Measurements from ENCODE around the gene ATP9B. TPM values are rescaled to one million over a fixed set of nuclear protein-coding genes. Genes with fewer than 3 reads are reported as not detected.
"Not testable (repeated sequence)": the region's sequence is repeated elsewhere in the genome, so short reads cannot be mapped to it uniquely, and the experiment has no call there.

The ATP9B gene
- total RNA-seq, 2 experiments from 2014 or later, result 15.9 to 16.6 TPM

- H3K27ac Mint-ChIP-seq, result peak overlapping the region; percentile 14
- POLR2A ChIA-PET, result no interaction called here
- intact Hi-C loops (cut with micrococcal nuclease), result loop anchor here (2.0 kb wide), 1 partner anchor 88 kb away; the partner anchor contains the start of gene ATP9B
- DNase-seq, result no peak
- H3K9me3 Mint-ChIP-seq, result no peaks in the 10 kb centered on the region
- H3K4me3 Mint-ChIP-seq, result no peak overlapping the region
- no peaks in the 10 kb centered on the region for H3K27me3 Mint-ChIP-seq
- peaks cover 18% of the 10 kb centered on the region for H3K36me3 Mint-ChIP-seq
- peaks cover 9% of the 10 kb centered on the region for H3K4me1 Mint-ChIP-seq (ENCODE audit: low read depth)
- CTCF ChIA-PET, result no interaction called here
Observed at GRCh38 chr18:79156327-79156726, 87.1 kb downstream of the ATP9B start.

GRCh38 chr18:79164706-79165105, 95.5 kb downstream of the ATP9B start:
- Mint-ChIP-seq H3K27ac (no peak overlapping the region), H3K4me3 (no peak overlapping the region), H3K4me1 (ENCODE audit: low read depth) (no peaks in the 10 kb centered on the region), H3K27me3 (no peaks in the 10 kb centered on the region), H3K36me3 (peaks cover 26% of the 10 kb centered on the region), H3K9me3 (no peaks in the 10 kb centered on the region)
- ChIA-PET POLR2A (no interaction called here), CTCF (interaction anchor here (0.6 kb wide), 1 partner anchor 94 kb away, joined by 4 read pairs; no protein-coding TSS in a partner anchor)
- DNase-seq, result no peak
- intact Hi-C loops (cut with micrococcal nuclease), result no loop called here

GRCh38 chr18:79166702-79167101, 97.5 kb downstream of the ATP9B start:
- ChIA-PET POLR2A (no interaction called here), CTCF (no interaction called here)
- peaks cover 21% of the 10 kb centered on the region for H3K36me3 Mint-ChIP-seq
- no peaks in the 10 kb centered on the region for H3K4me1 Mint-ChIP-seq (ENCODE audit: low read depth)
- no peaks in the 10 kb centered on the region for H3K27me3 Mint-ChIP-seq
- no peaks in the 10 kb centered on the region for H3K9me3 Mint-ChIP-seq
- H3K4me3 Mint-ChIP-seq, result no peak overlapping the region
- H3K27ac Mint-ChIP-seq, result no peak overlapping the region
- intact Hi-C loops (cut with micrococcal nuclease), result no loop called here
- no peak for DNase-seq

- Mint-ChIP-seq H3K9me3 (no peaks in the 10 kb centered on the region), H3K27ac (no peak overlapping the region), H3K4me3 (no peak overlapping the region), H3K27me3 (no peaks in the 10 kb centered on the region), H3K4me1 (ENCODE audit: low read depth) (no peaks in the 10 kb centered on the region), H3K36me3 (peaks cover 21% of the 10 kb centered on the region)
- ChIA-PET POLR2A (no interaction called here), CTCF (no interaction called here)
- intact Hi-C loops (cut with micrococcal nuclease), result no loop called here
- DNase-seq, result no peak
Observed at GRCh38 chr18:79167526-79168190, 98.5 kb downstream of the ATP9B start.

GRCh38 chr18:79169958-79170555, 100.9 kb downstream of the ATP9B start:
- Mint-ChIP-seq H3K36me3 (peaks cover 27% of the 10 kb centered on the region), H3K9me3 (no peaks in the 10 kb centered on the region), H3K27me3 (no peaks in the 10 kb centered on the region), H3K4me3 (no peak overlapping the region), H3K4me1 (ENCODE audit: low read depth) (no peaks in the 10 kb centered on the region), H3K27ac (no peak overlapping the region)
- ChIA-PET POLR2A (no interaction called here), CTCF (no interaction called here)
- intact Hi-C loops (cut with micrococcal nuclease), result no loop called here
- no peak for DNase-seq

- H3K36me3 Mint-ChIP-seq, result peaks cover 15% of the 10 kb centered on the region
- H3K27ac Mint-ChIP-seq; H3K4me1 Mint-ChIP-seq (ENCODE audit: low read depth); intact Hi-C loops (cut with micrococcal nuclease); CTCF ChIA-PET; H3K9me3 Mint-ChIP-seq; POLR2A ChIA-PET; H3K27me3 Mint-ChIP-seq; H3K4me3 Mint-ChIP-seq; DNase-seq: not testable (repeated sequence)
Observed at GRCh38 chr18:79172331-79172730, 103.1 kb downstream of the ATP9B start.

- no peak for DNase-seq
- Mint-ChIP-seq H3K27ac (no peak overlapping the region), H3K27me3 (no peaks in the 10 kb centered on the region), H3K36me3 (peaks cover 16% of the 10 kb centered on the region), H3K9me3 (no peaks in the 10 kb centered on the region), H3K4me3 (no peak overlapping the region), H3K4me1 (ENCODE audit: low read depth) (no peaks in the 10 kb centered on the region)
- intact Hi-C loops (cut with micrococcal nuclease), result no loop called here
- POLR2A ChIA-PET, result no interaction called here
- CTCF ChIA-PET, result no interaction called here
Observed at GRCh38 chr18:79173742-79174141, 104.5 kb downstream of the ATP9B start.

GRCh38 chr18:79178113-79178531, 108.9 kb downstream of the ATP9B start:
- ChIA-PET CTCF (no interaction called here), POLR2A (no interaction called here)
- peaks cover 11% of the 10 kb centered on the region for H3K36me3 Mint-ChIP-seq

GRCh38 chr18:79182047-79182713, 113.0 kb downstream of the ATP9B start:
- POLR2A ChIA-PET, result no interaction called here
- H3K36me3 Mint-ChIP-seq, result peaks cover 8% of the 10 kb centered on the region

More at GRCh38 chr18:79178113-79178531, 108.9 kb downstream of the ATP9B start:
- H3K27me3 Mint-ChIP-seq, result no peaks in the 10 kb centered on the region
- H3K9me3 Mint-ChIP-seq, result no peaks in the 10 kb centered on the region
- H3K4me1 Mint-ChIP-seq (ENCODE audit: low read depth), result peaks cover 5% of the 10 kb centered on the region
- no peak overlapping the region for H3K4me3 Mint-ChIP-seq
- no peak for DNase-seq
- H3K27ac Mint-ChIP-seq, result no peak overlapping the region
- intact Hi-C loops (cut with micrococcal nuclease), result no loop called here

GRCh38 chr18:79185648-79186047, 116.5 kb downstream of the ATP9B start:
- intact Hi-C loops (cut with micrococcal nuclease), result no loop called here
- no peak for DNase-seq
- ChIA-PET POLR2A (no interaction called here), CTCF (no interaction called here)
- no peak overlapping the region for H3K27ac Mint-ChIP-seq
- H3K9me3 Mint-ChIP-seq, result no peaks in the 10 kb centered on the region
- H3K4me3 Mint-ChIP-seq, result no peak overlapping the region
- peaks cover 8% of the 10 kb centered on the region for H3K36me3 Mint-ChIP-seq
- H3K27me3 Mint-ChIP-seq, result no peaks in the 10 kb centered on the region
- H3K4me1 Mint-ChIP-seq (ENCODE audit: low read depth), result peaks cover 8% of the 10 kb centered on the region

More at GRCh38 chr18:79182047-79182713, 113.0 kb downstream of the ATP9B start:
- intact Hi-C loops (cut with micrococcal nuclease), result no loop called here
- no peak overlapping the region for H3K27ac Mint-ChIP-seq
- no peaks in the 10 kb centered on the region for H3K27me3 Mint-ChIP-seq
- CTCF ChIA-PET, result no interaction called here
- H3K4me1 Mint-ChIP-seq (ENCODE audit: low read depth), result peaks cover 8% of the 10 kb centered on the region
- no peak for DNase-seq
- no peak overlapping the region for H3K4me3 Mint-ChIP-seq
- no peaks in the 10 kb centered on the region for H3K9me3 Mint-ChIP-seq

GRCh38 chr18:79186649-79187048, 117.5 kb downstream of the ATP9B start:
- CTCF ChIA-PET, result no interaction called here
- H3K4me3 Mint-ChIP-seq, result no peak overlapping the region
- H3K27ac Mint-ChIP-seq, result no peak overlapping the region

GRCh38 chr18:79187532-79188277, 118.5 kb downstream of the ATP9B start:
- no peak overlapping the region for H3K4me3 Mint-ChIP-seq
- intact Hi-C loops (cut with micrococcal nuclease), result no loop called here
- H3K4me1 Mint-ChIP-seq (ENCODE audit: low read depth), result peaks cover 10% of the 10 kb centered on the region
- ChIA-PET CTCF (no interaction called here), POLR2A (no interaction called here)
- no peaks in the 10 kb centered on the region for H3K9me3 Mint-ChIP-seq
- no peaks in the 10 kb centered on the region for H3K27me3 Mint-ChIP-seq
- peaks cover 8% of the 10 kb centered on the region for H3K36me3 Mint-ChIP-seq
- no peak for DNase-seq
- no peak overlapping the region for H3K27ac Mint-ChIP-seq

More at GRCh38 chr18:79186649-79187048, 117.5 kb downstream of the ATP9B start:
- intact Hi-C loops (cut with micrococcal nuclease), result no loop called here
- peaks cover 8% of the 10 kb centered on the region for H3K36me3 Mint-ChIP-seq
- POLR2A ChIA-PET, result no interaction called here
- H3K9me3 Mint-ChIP-seq, result no peaks in the 10 kb centered on the region
- H3K4me1 Mint-ChIP-seq (ENCODE audit: low read depth), result peaks cover 5% of the 10 kb centered on the region
- no peaks in the 10 kb centered on the region for H3K27me3 Mint-ChIP-seq
- no peak for DNase-seq
